ENCODE data around the gene SRCIN1.

Gene SRCIN1

DNA sequence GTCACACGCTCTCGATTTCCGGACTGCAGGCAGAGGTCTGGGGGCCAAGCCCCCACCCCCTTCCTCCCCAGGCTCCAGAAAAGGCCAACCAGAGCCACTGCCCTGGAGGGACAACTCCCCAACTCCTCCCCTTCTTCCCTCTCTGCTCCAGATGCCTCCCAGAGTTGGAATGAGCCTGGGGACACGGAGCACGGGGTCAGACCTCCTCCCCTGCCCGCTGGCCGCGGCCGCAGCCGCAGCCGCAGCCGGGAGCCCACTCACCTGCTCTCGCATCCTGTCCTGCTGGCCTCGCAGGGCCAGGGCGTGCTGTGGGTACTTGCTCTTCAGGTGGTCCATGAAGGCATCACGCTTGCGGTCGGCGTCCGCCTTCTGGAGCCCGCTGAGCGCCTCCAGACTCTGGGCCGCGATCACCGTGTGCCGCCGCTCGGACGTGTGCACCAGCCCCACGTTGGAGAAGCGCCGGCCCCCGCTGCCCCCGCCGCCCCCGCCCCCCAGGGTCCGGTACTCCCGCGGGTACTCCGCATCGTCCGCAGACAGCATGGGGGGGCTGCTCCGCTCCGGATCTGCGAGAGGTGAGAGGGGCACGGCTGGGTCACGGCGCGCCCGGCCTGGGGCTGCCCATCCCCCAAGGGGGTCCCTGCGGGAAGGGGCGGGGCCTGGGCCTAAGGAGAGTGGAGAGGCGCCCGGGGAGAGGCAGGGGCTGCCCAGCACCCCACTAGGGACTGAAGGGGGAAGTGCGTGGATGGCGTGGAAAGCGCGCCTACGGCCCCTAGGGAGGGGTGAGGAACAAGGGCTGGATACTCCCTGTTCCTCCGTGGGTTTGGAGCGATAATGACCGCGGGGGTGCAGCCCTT, 27.3 kb downstream of the SRCIN1 start:
- DNase-seq (ENCODE audit: low read depth), result no peak

GRCh38 chr17:38577645-38578173, 28.0 kb downstream of the SRCIN1 start:
- DNase-seq (ENCODE audit: low read depth), result no peak

GRCh38 chr17:38577244-38577643, 28.5 kb downstream of the SRCIN1 start:
- no peak for DNase-seq (ENCODE audit: low read depth)

GRCh38 chr17:38575781-38576180, 30.0 kb downstream of the SRCIN1 start:
- no peak for DNase-seq (ENCODE audit: low read depth)

DNA sequence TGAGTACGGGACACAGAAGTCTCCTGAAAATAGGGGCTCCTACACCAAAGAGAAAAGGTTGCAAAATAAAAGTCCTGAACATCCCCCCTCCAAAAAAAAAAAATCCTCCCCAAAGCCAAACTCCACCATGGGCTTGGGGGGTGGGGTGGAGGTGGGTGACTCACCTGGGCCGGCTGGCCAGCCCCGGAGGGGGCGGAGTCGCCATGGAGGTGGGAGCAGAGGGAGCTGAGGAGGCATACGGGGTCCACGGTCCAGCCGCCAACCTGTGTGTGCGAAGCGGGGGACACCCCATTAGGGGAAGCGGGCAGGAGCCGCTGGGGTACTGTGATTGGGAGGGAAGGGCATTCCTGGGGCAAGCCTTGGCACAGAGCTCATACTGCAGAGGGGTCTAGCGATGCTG, 31.0 kb downstream of the SRCIN1 start:
- DNase-seq (ENCODE audit: low read depth), result no peak

- DNase-seq (ENCODE audit: low read depth), result no peak
Measured at GRCh38 chr17:38572669-38573365, 32.9 kb downstream of the SRCIN1 start.

GRCh38 chr17:38571833-38572668, 33.7 kb downstream of the SRCIN1 start:
- DNase-seq (ENCODE audit: low read depth), result no peak

- no peak for DNase-seq (ENCODE audit: low read depth)
Measured at GRCh38 chr17:38569701-38570512, 35.8 kb downstream of the SRCIN1 start.

DNA sequence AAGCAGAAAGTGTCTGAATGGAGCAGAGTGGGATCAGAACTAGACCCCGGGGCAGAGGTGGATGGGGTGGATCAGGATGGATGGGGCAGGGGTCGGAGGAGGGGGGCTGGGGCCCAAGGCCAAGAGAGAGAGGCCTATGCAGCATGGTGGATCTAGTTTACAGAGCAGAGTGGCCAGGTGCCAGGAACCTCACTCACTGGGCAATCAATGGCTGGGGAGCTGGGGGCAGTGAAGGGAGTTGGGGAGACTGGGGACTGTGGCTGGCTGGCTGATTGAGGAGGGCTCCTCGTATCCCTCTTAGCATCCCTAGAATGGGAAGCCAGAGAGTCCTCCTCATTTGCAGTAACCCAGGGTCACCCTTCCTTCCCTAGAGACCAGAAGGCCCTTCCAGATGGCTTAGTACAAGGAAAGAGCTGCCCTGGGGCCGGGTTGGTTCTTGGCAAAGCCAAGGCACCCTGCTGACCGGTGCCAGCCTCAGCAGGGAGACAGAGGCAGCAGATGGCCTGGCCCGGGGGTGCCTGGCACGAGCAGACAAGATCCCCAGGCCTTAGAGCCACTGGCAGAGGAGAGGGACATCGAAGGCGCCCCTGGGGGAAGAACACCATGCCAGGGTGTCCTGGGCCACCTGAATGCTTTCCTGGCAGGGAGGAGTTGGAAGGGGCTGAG, 36.8 kb downstream of the SRCIN1 start:
- DNase-seq (ENCODE audit: low read depth), result no peak

- no peak for DNase-seq (ENCODE audit: low read depth)
Measured at GRCh38 chr17:38568274-38568673, 37.5 kb downstream of the SRCIN1 start.

GRCh38 chr17:38567350-38567749, 38.4 kb downstream of the SRCIN1 start:
- DNase-seq (ENCODE audit: low read depth), result no peak

GRCh38 chr17:38566666-38567031, 39.1 kb downstream of the SRCIN1 start:
- no peak for DNase-seq (ENCODE audit: low read depth)

DNA sequence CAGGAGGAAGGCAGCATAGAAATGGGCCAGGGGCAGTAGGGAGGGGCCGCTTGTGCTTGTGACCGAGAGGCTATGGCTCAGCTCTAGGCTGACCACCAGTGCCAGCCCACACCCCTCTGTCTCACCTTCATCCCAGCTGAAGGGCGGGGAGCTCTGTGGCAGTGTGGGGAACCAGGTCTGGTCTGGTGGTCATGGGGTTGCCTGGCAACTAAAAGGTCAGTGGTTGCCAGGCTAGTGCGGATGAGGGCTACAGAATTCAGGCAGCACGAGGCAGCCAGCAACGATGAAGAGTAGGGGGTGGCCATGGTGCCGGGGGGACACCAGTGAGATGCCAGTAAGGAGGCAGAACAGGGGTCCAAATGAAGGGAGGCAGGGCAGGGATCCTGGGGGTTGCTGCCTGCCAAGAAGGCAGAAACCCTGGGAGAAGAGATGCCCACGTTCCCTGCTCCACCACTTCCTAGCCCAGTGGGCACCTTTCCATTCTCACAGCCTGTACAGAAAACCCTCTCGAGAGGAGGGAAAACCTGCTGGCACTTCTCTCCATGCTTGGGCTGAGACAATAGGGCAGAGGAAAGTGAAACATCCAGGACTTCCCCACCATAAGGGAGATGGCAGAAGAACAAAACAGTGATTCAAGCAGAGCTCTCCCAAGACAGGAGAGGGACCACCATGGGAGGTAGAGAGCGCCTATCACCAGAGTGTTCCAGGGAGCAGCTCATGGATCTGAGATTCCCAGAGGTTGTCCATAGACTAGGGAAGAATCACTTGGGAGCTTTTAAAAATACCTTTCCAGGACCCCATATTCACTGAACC, 39.7 kb downstream of the SRCIN1 start:
- no peak for DNase-seq (ENCODE audit: low read depth)

- no peak for DNase-seq (ENCODE audit: low read depth)
Measured at GRCh38 chr17:38564869-38565268, 40.9 kb downstream of the SRCIN1 start.

DNA sequence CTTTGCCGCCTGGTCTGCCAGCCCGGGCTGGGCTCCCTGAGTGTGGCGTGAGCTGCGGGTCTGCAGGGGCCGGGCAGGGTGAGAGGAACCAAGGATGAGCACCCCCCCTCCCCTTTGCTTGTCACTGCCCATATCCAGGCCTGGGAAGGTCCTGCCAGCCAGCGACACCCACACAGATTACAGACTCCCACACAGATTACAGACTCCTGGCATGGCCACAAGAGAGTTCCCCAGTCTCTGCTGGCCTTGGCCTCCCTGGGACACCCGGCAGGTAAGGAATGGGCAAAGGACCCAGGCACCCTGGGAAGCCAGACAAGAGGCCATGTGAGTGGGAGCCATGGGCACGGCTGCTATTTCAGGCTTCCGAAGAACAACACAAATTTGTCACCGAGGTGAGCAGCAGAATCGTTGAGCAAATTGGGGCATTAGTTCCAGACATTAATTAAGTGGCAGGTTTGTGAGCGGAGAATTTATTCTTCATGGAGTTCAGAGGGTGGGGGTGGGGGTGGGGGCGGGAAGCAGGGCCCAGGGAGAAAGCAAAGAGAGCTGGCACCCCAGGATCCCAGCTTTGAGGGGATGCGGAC, 41.4 kb downstream of the SRCIN1 start:
- no peak for DNase-seq (ENCODE audit: low read depth)

- DNase-seq (ENCODE audit: low read depth), result no peak
Measured at GRCh38 chr17:38563362-38564253, 42.1 kb downstream of the SRCIN1 start.

DNA sequence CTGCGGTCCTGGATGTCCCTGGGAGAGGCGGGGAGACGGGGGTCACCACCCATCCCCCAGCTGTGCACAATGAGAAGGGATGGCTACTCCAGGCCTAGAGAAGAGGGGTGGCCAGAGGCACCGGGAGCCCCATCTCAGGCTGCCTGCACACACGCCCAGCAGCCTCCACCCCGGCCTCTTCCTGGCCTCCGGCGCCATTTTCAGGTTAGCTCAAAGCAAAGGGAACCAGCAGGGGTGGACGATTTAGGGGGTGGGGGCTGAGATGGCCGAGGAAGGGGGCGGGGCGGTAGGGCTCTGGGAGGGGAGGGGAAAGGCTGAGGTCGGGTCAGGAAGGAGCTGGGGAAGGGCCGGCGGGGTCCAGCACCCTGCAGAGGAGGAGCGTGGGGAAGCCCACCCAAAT, 42.8 kb downstream of the SRCIN1 start:
- no peak for DNase-seq (ENCODE audit: low read depth)

DNA sequence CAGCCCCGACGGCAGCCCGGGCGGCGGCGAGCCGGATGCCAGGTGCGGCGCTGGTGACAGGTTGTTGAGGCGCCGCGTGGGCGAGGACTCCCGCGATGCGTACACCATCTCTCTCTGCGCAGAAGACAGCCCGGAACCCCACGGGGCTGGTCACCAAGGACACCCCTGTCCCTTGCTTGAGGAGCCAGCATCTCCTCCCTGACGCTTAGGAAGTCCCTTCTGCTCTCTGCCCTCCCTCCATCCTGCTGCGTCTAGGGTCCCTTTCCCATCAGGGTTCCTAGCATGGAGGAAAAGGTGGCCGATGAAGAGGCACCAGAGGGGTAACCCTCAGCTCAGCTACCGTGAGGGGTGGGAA, 43.6 kb downstream of the SRCIN1 start:
- no peak for DNase-seq (ENCODE audit: low read depth)
